Ascending aorta (tissue), 2 donors: ENCODE measurements around the gene RMRP. TPM values are rescaled to one million over a fixed set of nuclear protein-coding genes. Genes with fewer than 3 reads are reported as not detected.
"Not testable (repeated sequence)": the region's sequence is repeated elsewhere in the genome, so short reads cannot be mapped to it uniquely, and the experiment has no call there.

Source experiments
- DNase-seq, 2 donors: peaks; one replicate each; pipeline ENCODE4 v3.0.0-alpha.2; 2019; ENCODE audit warnings: low spot score in 2 of 2
- H3K27ac ChIP-seq, 2 donors: fragments of 200-600 bp; sonication (generic); one replicate each; pipeline ENCODE4 v1.5.1; 2016 to 2017; ENCODE audit warnings: mild to moderate bottlenecking in 1 of 2
- H3K27me3 ChIP-seq: fragments of 200-600 bp; sonication (generic); one replicate; pipeline ENCODE4 v1.5.1; 2017
- H3K36me3 ChIP-seq, 2 donors: fragments of 200-600 bp; sonication (generic); one replicate each; pipeline ENCODE4 v1.5.1; 2016
- H3K4me1 ChIP-seq, 2 donors: fragments of 200-600 bp; sonication (generic); one replicate each; pipeline ENCODE4 v1.5.1; 2016 to 2017; ENCODE audit warnings: mild to moderate bottlenecking in 1 of 2
- H3K4me3 ChIP-seq, 2 donors: fragments of 200-600 bp; sonication (generic); one replicate each; pipeline ENCODE4 v1.5.1; 2016 to 2017; ENCODE audit warnings: mild to moderate bottlenecking in 1 of 2
- H3K9me3 ChIP-seq, 2 donors: fragments of 200-600 bp; sonication (generic); one replicate each; pipeline ENCODE4 v1.5.1; 2016
- CTCF ChIP-seq, 3 experiments: fragments of 200-600 bp in 2 of 3; fragments of 450-650 bp in 1 of 3; sonication (generic) in 2 of 3; IDR thresholded peaks; one replicate each; pipeline ENCODE4 v1.5.1; 2016 to 2019; ENCODE audit warnings: antibody characterized with exemption in 3 of 3, mild to moderate bottlenecking in 1 of 3, moderate library complexity in 1 of 3
- intact Hi-C: fragments of 100-400 bp; cut with DNase I; formaldehyde crosslinking; loops from one replicate; pipeline ENCODE4 v1.15.1; 2023
- total RNA-seq: library from RNA; depleted of rRNA; stranded (reverse); fragments of >200 nt; gene quantifications from one replicate; pipeline ENCODE4 v1.1.0, GENCODE V29; 2016

Gene RMRP
- total RNA-seq, 1 donor from 2014 or later: 17,070 TPM

- DNase-seq: peak in 1 of 2 donors; percentile 88
- H3K36me3 ChIP-seq: no peaks in the 10 kb centered on the region
- H3K27ac ChIP-seq: peak overlapping the region; percentile 94 to 95
- peak overlapping the region; percentile 2 to 50 for H3K4me3 ChIP-seq
- TF ChIP-seq CTCF (IDR thresholded peaks at IDR 0.05): no peak
- H3K27me3 ChIP-seq: no peaks in the 10 kb centered on the region
- H3K9me3 ChIP-seq: no peaks in the 10 kb centered on the region
- intact Hi-C loops: loop anchor here (5.0 to 10.0 kb wide), 5 partner anchors 157 to 537 kb away; partner anchors contain the start of genes HRCT1, RUSC2 and SPAAR
- H3K4me1 ChIP-seq: peaks cover 15 to 37% of the 10 kb centered on the region in 2 donors
These were observed 8.1 kb downstream of the RMRP start for GRCh38 chr9:35649431-35650340.

GRCh38 chr9:35646533-35647265, 11.1 kb downstream of the RMRP start:
- DNase-seq: peak; percentile 66 to 96
- peak; percentile 97 to 99 (median 97) for TF ChIP-seq CTCF (IDR thresholded peaks at IDR 0.05)
- Histone ChIP-seq H3K27ac (peak overlapping the region; percentile 94 to 95), H3K4me1 (peaks cover 15 to 37% of the 10 kb centered on the region in 2 donors), H3K4me3 (peak overlapping the region; percentile 66 to 68), H3K36me3 (no peaks in the 10 kb centered on the region), H3K9me3 (no peaks in the 10 kb centered on the region), H3K27me3 (no peaks in the 10 kb centered on the region)
- intact Hi-C loops: loop anchor here (1.0 to 10.0 kb wide), 6 partner anchors 42 to 534 kb away; partner anchors contain the start of gene RUSC2

- no peak for DNase-seq
These were observed 11.7 kb downstream of the RMRP start for GRCh38 chr9:35646153-35646532.

GRCh38 chr9:35645736-35646135, 12.1 kb downstream of the RMRP start:
- intact Hi-C loops: loop anchor here (1.0 to 10.0 kb wide), 6 partner anchors 41 to 533 kb away; partner anchors contain the start of gene RUSC2
- H3K4me3 ChIP-seq: peak overlapping the region; percentile 66 to 68
- peaks cover 15 to 33% of the 10 kb centered on the region in 2 donors for H3K4me1 ChIP-seq
- not testable (repeated sequence) for H3K27me3 ChIP-seq, H3K9me3 ChIP-seq, DNase-seq, H3K36me3 ChIP-seq
- H3K27ac ChIP-seq: peak overlapping the region; percentile 94 to 95

More at GRCh38 chr9:35646153-35646532, 11.7 kb downstream of the RMRP start:
- intact Hi-C loops: loop anchor here (1.0 to 10.0 kb wide), 6 partner anchors 42 to 534 kb away; partner anchors contain the start of gene RUSC2
- peak overlapping the region; percentile 66 to 68 for H3K4me3 ChIP-seq
- TF ChIP-seq CTCF (IDR thresholded peaks at IDR 0.05): peak in 1 of 3 experiments; percentile 18
- H3K4me1 ChIP-seq: peaks cover 15 to 37% of the 10 kb centered on the region in 2 donors
- H3K9me3 ChIP-seq: no peaks in the 10 kb centered on the region
- no peaks in the 10 kb centered on the region for H3K36me3 ChIP-seq
- no peaks in the 10 kb centered on the region for H3K27me3 ChIP-seq
- peak overlapping the region; percentile 94 to 95 for H3K27ac ChIP-seq

GRCh38 chr9:35643046-35643445, 14.8 kb downstream of the RMRP start:
- H3K9me3 ChIP-seq: no peaks in the 10 kb centered on the region
- TF ChIP-seq CTCF (IDR thresholded peaks at IDR 0.05): no peak
- intact Hi-C loops: loop anchor here (10.0 kb wide), 1 partner anchor 302 kb away; no protein-coding TSS in a partner anchor
- H3K27me3 ChIP-seq: no peaks in the 10 kb centered on the region
- no peak overlapping the region for H3K4me3 ChIP-seq
- no peak overlapping the region for H3K27ac ChIP-seq
- no peak for DNase-seq
- H3K4me1 ChIP-seq: peaks cover 5 to 6% of the 10 kb centered on the region in 2 donors
- H3K36me3 ChIP-seq: no peaks in the 10 kb centered on the region

GRCh38 chr9:35641478-35641877, 16.3 kb downstream of the RMRP start:
- intact Hi-C loops: loop anchor here (10.0 kb wide), 1 partner anchor 303 kb away; no protein-coding TSS in a partner anchor

GRCh38 chr9:35640431-35640830, 17.4 kb downstream of the RMRP start:
- not testable (repeated sequence) for H3K36me3 ChIP-seq, H3K4me1 ChIP-seq, H3K27me3 ChIP-seq, H3K9me3 ChIP-seq, H3K4me3 ChIP-seq, H3K27ac ChIP-seq
- peak in 1 of 2 donors; percentile 45 for DNase-seq
- intact Hi-C loops: loop anchor here (10.0 kb wide), 1 partner anchor 304 kb away; no protein-coding TSS in a partner anchor

More at GRCh38 chr9:35641478-35641877, 16.3 kb downstream of the RMRP start:
- not testable (repeated sequence) for H3K9me3 ChIP-seq, H3K36me3 ChIP-seq, H3K27ac ChIP-seq, H3K27me3 ChIP-seq, H3K4me3 ChIP-seq, H3K4me1 ChIP-seq
- peak in 1 of 2 donors; percentile 42 for DNase-seq
